Measurements from ENCODE around the gene MAN2B1. TPM values are rescaled to one million over a fixed set of nuclear protein-coding genes. Genes with fewer than 3 reads are reported as not detected.

The MAN2B1 gene
- total RNA-seq, 1 experiment from 2014 or later: 93.5 TPM

- H2BK15ac ChIP-seq (ENCODE audit: low read depth, low read length): no peak overlapping the region
- no peak overlapping the region for H2AFZ ChIP-seq (ENCODE audit: low read length)
- no CpG with 5 or more reads among the region's 3 CpGs for WGBS (ENCODE audit: extremely low coverage, insufficient read length, low lambda C conversion rate)
- no peak overlapping the region for H3K14ac ChIP-seq (ENCODE audit: insufficient read depth, low read length)
- no peaks in the 10 kb centered on the region; a peak in 1 of 5 replicates for H3K9me3 Mint-ChIP-seq
- TF ChIP-seq, protein P1, sequence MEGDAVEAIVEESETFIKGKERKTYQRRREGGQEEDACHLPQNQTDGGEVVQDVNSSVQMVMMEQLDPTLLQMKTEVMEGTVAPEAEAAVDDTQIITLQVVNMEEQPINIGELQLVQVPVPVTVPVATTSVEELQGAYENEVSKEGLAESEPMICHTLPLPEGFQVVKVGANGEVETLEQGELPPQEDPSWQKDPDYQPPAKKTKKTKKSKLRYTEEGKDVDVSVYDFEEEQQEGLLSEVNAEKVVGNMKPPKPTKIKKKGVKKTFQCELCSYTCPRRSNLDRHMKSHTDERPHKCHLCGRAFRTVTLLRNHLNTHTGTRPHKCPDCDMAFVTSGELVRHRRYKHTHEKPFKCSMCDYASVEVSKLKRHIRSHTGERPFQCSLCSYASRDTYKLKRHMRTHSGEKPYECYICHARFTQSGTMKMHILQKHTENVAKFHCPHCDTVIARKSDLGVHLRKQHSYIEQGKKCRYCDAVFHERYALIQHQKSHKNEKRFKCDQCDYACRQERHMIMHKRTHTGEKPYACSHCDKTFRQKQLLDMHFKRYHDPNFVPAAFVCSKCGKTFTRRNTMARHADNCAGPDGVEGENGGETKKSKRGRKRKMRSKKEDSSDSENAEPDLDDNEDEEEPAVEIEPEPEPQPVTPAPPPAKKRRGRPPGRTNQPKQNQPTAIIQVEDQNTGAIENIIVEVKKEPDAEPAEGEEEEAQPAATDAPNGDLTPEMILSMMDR (conservative IDR thresholded peaks at IDR 0.05): no peak
- no peak for DNase-seq
- no peak overlapping the region for H3K9ac ChIP-seq (ENCODE audit: extremely low read depth, insufficient read length, low read length)
- no peaks in the 10 kb centered on the region for H3K4me1 ChIP-seq (ENCODE audit: insufficient read depth, low read length)
- no peak overlapping the region for H3K18ac ChIP-seq (ENCODE audit: insufficient read length, low read depth, low read length)
- H3K27me3 Mint-ChIP-seq (ENCODE audit: low read depth): no peaks in the 10 kb centered on the region
- peaks cover 3% of the 10 kb centered on the region for H3K79me1 ChIP-seq (ENCODE audit: insufficient read depth, low read depth, low read length, poor library complexity, severe bottlenecking)
- H2BK120ac ChIP-seq (ENCODE audit: low read depth, low read length, poor library complexity, severe bottlenecking): no peak overlapping the region
- H2AK5ac ChIP-seq (ENCODE audit: insufficient read length, low read length): no peak overlapping the region
- no peaks in the 10 kb centered on the region for H4K20me1 ChIP-seq (ENCODE audit: control insufficient read depth, insufficient read depth, insufficient read length)
- no peaks in the 10 kb centered on the region for H3K27me3 ChIP-seq (ENCODE audit: insufficient read depth, low read length)
- H2BK20ac ChIP-seq (ENCODE audit: low read depth, low read length, poor library complexity, severe bottlenecking): no peak overlapping the region
- H3K9me3 ChIP-seq (ENCODE audit: control insufficient read depth, low read depth, low read length): no peaks in the 10 kb centered on the region
- H3K23me2 ChIP-seq (ENCODE audit: insufficient read length, low read depth, low read length, poor library complexity, severe bottlenecking): peaks cover 9% of the 10 kb centered on the region
- no peak overlapping the region for H3K4ac ChIP-seq (ENCODE audit: low read depth, low read length)
- H3T11ph ChIP-seq (ENCODE audit: low read length): no peak overlapping the region
- H4K91ac ChIP-seq (ENCODE audit: insufficient read length, low read depth, low read length): no peak overlapping the region
- peaks cover 4 to 18% (median 5%) of the 10 kb centered on the region in 3 experiments; a peak in 5 of 7 replicates for H3K36me3 Mint-ChIP-seq (ENCODE audit: insufficient read depth in 1 of 3, low read depth in 3 of 3)
- no peak overlapping the region for H3K4me3 Mint-ChIP-seq
- no peak overlapping the region for H3K27ac ChIP-seq (ENCODE audit: insufficient read length, low read depth, low read length)
- no peaks in the 10 kb centered on the region; the same call in 1 of the 2 replicates for H3K79me2 ChIP-seq (ENCODE audit: insufficient read depth, low read length)
- no peak overlapping the region for H3K4me2 ChIP-seq (ENCODE audit: insufficient read depth, insufficient read length, low read length)
- no peak overlapping the region for H3K56ac ChIP-seq (ENCODE audit: insufficient read length, low read depth, low read length)
- H4K5ac ChIP-seq (ENCODE audit: insufficient read length, low read depth, low read length): no peak overlapping the region
- no peak overlapping the region for H3K23ac ChIP-seq (ENCODE audit: insufficient read length, low read depth, low read length)
- H2BK5ac ChIP-seq (ENCODE audit: insufficient read length, low read length): no peak overlapping the region
- peaks cover 3% of the 10 kb centered on the region in 2 experiments; a peak in 2 of 4 replicates for H3K4me1 Mint-ChIP-seq
- no peak overlapping the region for H4K8ac ChIP-seq (replicated peaks; ENCODE audit: insufficient read length, low read depth, low read length)
- no peak overlapping the region for H3K27ac Mint-ChIP-seq
- no peak overlapping the region for H2BK12ac ChIP-seq (ENCODE audit: insufficient read length, low read depth, low read length)
Observed at GRCh38 chr19:12607631-12608030, 58.9 kb downstream of the MAN2B1 start.

Measured in H9 (cell line).